K562 (cell line): Measurements from ENCODE around the gene EIF2AK2. TPM values are rescaled to one million over a fixed set of nuclear protein-coding genes. Genes with fewer than 3 reads are reported as not detected.
A peak's percentile ranks its signal among the peaks of the same experiment; 100 is the strongest.

Experiments used
- GMEB1 ChIP-seq: fragments of 250-450 bp; sonication (Bioruptor Pico); IDR thresholded peaks from 2 replicates; pipeline ENCODE4 v1.4.0; 2020; ENCODE audit warnings: mild to moderate bottlenecking
- GTF2A2 ChIP-seq: IDR thresholded peaks from 2 replicates; pipeline ENCODE4 v1.6.1; 2016; ENCODE audit warnings: mild to moderate bottlenecking, missing genetic modification characterization, missing compliant biosample characterization
- POLR2H ChIP-seq: IDR thresholded peaks from 2 replicates; pipeline ENCODE4 v1.6.1; 2016; ENCODE audit warnings: missing genetic modification characterization, low read depth, mild to moderate bottlenecking, control low read depth, missing compliant biosample characterization, moderate library complexity
- PPARD ChIP-seq: fragments of 250-450 bp; sonication (Bioruptor Pico); IDR thresholded peaks from 2 replicates; pipeline ENCODE4 v1.8.0; 2022; ENCODE audit warnings: inconsistent platforms, mild to moderate bottlenecking, moderate library complexity
- SIX5 ChIP-seq, 2 experiments: IDR thresholded peaks; 2 replicates each; pipeline ENCODE4 v1.6.1; 2011; ENCODE audit warnings: low read length in 2 of 2, borderline replicate concordance in 1 of 2, low read depth in 1 of 2, mild to moderate bottlenecking in 1 of 2, moderate library complexity in 1 of 2; ENCODE audit not compliant: insufficient read depth in 1 of 2
- SMAD3 ChIP-seq: fragments of 450-650 bp; formaldehyde crosslinking; conservative IDR thresholded peaks from 2 replicates; pipeline ENCODE4 v1.4.0; 2020; ENCODE audit warnings: mild to moderate bottlenecking
- SRSF9 ChIP-seq: fragments of 200-400 bp; formaldehyde crosslinking; IDR thresholded peaks from 2 replicates; pipeline ENCODE4 v1.6.1; 2017; ENCODE audit warnings: low read depth, low read length, borderline replicate concordance
- ZFP36 ChIP-seq: fragments of 150-350 bp; IDR thresholded peaks from 2 replicates; pipeline ENCODE4 v1.6.1; 2018; ENCODE audit warnings: low read length, low read depth; ENCODE audit not compliant: partially characterized antibody
- ZNF444 ChIP-seq: fragments of 250-450 bp; sonication (Bioruptor Pico); IDR thresholded peaks from 2 replicates; pipeline ENCODE4 v1.4.0; 2020; ENCODE audit warnings: mild to moderate bottlenecking, moderate library complexity
- polyA plus RNA-seq, 8 experiments: library from polyadenylated mRNA; depleted of rRNA in 4 of 8; stranded (reverse) in 5 of 8; unstranded in 3 of 8; fragments of >200 nt; fragmentation: Nextera tagmentation in 2 of 8; fragmentation: Illumina TruSeq in 1 of 8; extraction: Ambion mirVana in 2 of 8; extraction: Trizol in 1 of 8; gene quantifications; 2 replicates each; pipeline versions ENCODE4 v1.2.1 to v1.2.3, GENCODE V29; 2011 to 2014; ENCODE audit warnings: inconsistent platforms in 1 of 8, missing spikeins in 1 of 8
- total RNA-seq, 7 experiments: library from RNA; depleted of rRNA in 6 of 7; stranded (reverse); fragments of >200 nt in 6 of 7; fragmentation: Illumina TruSeq in 2 of 7; extraction: Trizol in 2 of 7; gene quantifications; 2 replicates each; pipeline versions ENCODE4 v1.2.1 to v1.2.3, GENCODE V29; 2011 to 2021; ENCODE audit warnings: low replicate concordance in 1 of 7
- TF ChIP-seq, protein P1 (sequence below): fragments of 450-650 bp; IDR thresholded peaks from 2 replicates; pipeline ENCODE4 v1.7.1; 2018; ENCODE audit warnings: mild to moderate bottlenecking, low read depth; ENCODE audit not compliant: partially characterized antibody
- TF ChIP-seq, protein P2 (sequence below): sonication (generic); formaldehyde crosslinking; IDR thresholded peaks from 2 replicates; pipeline ENCODE4 v1.5.0; 2020; ENCODE audit warnings: missing genetic modification reagents
- TF ChIP-seq, protein P3 (sequence below): fragments of 450-650 bp; IDR thresholded peaks from 2 replicates; pipeline ENCODE4 v1.6.1; 2016; ENCODE audit warnings: mild to moderate bottlenecking
- TF ChIP-seq, protein P4 (sequence below): sonication (generic); formaldehyde crosslinking; IDR thresholded peaks from 2 replicates; pipeline ENCODE4 v1.8.1; 2022; ENCODE audit warnings: missing genetic modification reagents

EIF2AK2 gene
- total and polyA plus RNA-seq, 9 of the 15 experiments (the other 6 are each of a cell fraction or from before 2014, with no cell fraction given) = 3.8 to 19.5 (median 13.3) TPM

- TF ChIP-seq SIX5 (IDR thresholded peaks at IDR 0.05; ENCODE audit: borderline replicate concordance in 1 of 2, insufficient read depth in 1 of 2, low read depth in 1 of 2, low read length in 2 of 2) = no peak
- TF ChIP-seq, protein P1, sequence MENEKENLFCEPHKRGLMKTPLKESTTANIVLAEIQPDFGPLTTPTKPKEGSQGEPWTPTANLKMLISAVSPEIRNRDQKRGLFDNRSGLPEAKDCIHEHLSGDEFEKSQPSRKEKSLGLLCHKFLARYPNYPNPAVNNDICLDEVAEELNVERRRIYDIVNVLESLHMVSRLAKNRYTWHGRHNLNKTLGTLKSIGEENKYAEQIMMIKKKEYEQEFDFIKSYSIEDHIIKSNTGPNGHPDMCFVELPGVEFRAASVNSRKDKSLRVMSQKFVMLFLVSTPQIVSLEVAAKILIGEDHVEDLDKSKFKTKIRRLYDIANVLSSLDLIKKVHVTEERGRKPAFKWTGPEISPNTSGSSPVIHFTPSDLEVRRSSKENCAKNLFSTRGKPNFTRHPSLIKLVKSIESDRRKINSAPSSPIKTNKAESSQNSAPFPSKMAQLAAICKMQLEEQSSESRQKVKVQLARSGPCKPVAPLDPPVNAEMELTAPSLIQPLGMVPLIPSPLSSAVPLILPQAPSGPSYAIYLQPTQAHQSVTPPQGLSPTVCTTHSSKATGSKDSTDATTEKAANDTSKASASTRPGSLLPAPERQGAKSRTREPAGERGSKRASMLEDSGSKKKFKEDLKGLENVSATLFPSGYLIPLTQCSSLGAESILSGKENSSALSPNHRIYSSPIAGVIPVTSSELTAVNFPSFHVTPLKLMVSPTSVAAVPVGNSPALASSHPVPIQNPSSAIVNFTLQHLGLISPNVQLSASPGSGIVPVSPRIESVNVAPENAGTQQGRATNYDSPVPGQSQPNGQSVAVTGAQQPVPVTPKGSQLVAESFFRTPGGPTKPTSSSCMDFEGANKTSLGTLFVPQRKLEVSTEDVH = no peak
- no peak for TF ChIP-seq ZNF444 (CRISPR knock-in tag)
- no peak for TF ChIP-seq ZFP36
- TF ChIP-seq GMEB1 (CRISPR knock-in tag) = peak; percentile 73
- no peak for TF ChIP-seq PPARD (CRISPR knock-in tag)
- TF ChIP-seq GTF2A2 (tag) = no peak
- TF ChIP-seq, protein P2, sequence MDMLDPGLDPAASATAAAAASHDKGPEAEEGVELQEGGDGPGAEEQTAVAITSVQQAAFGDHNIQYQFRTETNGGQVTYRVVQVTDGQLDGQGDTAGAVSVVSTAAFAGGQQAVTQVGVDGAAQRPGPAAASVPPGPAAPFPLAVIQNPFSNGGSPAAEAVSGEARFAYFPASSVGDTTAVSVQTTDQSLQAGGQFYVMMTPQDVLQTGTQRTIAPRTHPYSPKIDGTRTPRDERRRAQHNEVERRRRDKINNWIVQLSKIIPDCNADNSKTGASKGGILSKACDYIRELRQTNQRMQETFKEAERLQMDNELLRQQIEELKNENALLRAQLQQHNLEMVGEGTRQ (CRISPR knock-in tag) = peak; percentile 13; the same call in 1 of the 2 replicates
- TF ChIP-seq, protein P3, sequence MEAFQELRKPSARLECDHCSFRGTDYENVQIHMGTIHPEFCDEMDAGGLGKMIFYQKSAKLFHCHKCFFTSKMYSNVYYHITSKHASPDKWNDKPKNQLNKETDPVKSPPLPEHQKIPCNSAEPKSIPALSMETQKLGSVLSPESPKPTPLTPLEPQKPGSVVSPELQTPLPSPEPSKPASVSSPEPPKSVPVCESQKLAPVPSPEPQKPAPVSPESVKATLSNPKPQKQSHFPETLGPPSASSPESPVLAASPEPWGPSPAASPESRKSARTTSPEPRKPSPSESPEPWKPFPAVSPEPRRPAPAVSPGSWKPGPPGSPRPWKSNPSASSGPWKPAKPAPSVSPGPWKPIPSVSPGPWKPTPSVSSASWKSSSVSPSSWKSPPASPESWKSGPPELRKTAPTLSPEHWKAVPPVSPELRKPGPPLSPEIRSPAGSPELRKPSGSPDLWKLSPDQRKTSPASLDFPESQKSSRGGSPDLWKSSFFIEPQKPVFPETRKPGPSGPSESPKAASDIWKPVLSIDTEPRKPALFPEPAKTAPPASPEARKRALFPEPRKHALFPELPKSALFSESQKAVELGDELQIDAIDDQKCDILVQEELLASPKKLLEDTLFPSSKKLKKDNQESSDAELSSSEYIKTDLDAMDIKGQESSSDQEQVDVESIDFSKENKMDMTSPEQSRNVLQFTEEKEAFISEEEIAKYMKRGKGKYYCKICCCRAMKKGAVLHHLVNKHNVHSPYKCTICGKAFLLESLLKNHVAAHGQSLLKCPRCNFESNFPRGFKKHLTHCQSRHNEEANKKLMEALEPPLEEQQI = peak; percentile 84; the same call in 1 of the 2 replicates
- no peak for TF ChIP-seq SRSF9
- TF ChIP-seq, protein P4, sequence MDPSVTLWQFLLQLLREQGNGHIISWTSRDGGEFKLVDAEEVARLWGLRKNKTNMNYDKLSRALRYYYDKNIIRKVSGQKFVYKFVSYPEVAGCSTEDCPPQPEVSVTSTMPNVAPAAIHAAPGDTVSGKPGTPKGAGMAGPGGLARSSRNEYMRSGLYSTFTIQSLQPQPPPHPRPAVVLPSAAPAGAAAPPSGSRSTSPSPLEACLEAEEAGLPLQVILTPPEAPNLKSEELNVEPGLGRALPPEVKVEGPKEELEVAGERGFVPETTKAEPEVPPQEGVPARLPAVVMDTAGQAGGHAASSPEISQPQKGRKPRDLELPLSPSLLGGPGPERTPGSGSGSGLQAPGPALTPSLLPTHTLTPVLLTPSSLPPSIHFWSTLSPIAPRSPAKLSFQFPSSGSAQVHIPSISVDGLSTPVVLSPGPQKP (CRISPR knock-in tag) = no peak
- TF ChIP-seq POLR2H = peak; percentile 44; the same call in 1 of the 2 replicates
- TF ChIP-seq SMAD3 (CRISPR knock-in tag) = peak; percentile 41; the same call in 1 of the 2 replicates
Observed at GRCh38 chr2:37196320-37197195, 39.8 kb upstream of the EIF2AK2 start, which contains the start of gene CEBPZOS (continued).
